CD4-positive, alpha-beta memory T cell (primary cell): ENCODE data around the gene FGGY. TPM values are rescaled to one million over a fixed set of nuclear protein-coding genes. Genes with fewer than 3 reads are reported as not detected.

ENCODE experiments used
- CTCF ChIA-PET: fragments of 350-600 bp; sonication (Branson Sonifier 250); formaldehyde crosslinking; loops from one replicate; lab custom pipeline; 2021; ENCODE audit warnings: inconsistent platforms; ENCODE audit not compliant: partially characterized antibody; lab: Charles Lee
- POLR2A ChIA-PET: fragments of 350-600 bp; sonication (Branson Sonifier 250); formaldehyde crosslinking; loops from one replicate; lab custom pipeline; 2021; ENCODE audit not compliant: partially characterized antibody; lab: Charles Lee
- DNase-seq, 5 donors: peaks; one replicate each; pipeline versions ENCODE4 v3.0.0 to v3.0.0-alpha.2; 2020 to 2022; ENCODE audit warnings: mixed read lengths in 1 of 5
- H3K27ac ChIP-seq: one replicate; pipeline ENCODE4 v1.7.0; 2013; ENCODE audit warnings: low read depth, low read length
- H3K27me3 ChIP-seq: 2 replicates; pipeline ENCODE4 v1.7.0; 2013; ENCODE audit warnings: mild to moderate bottlenecking, low read length, moderate library complexity; ENCODE audit not compliant: insufficient read depth
- H3K36me3 ChIP-seq: 2 replicates; pipeline ENCODE4 v1.7.0; 2013; ENCODE audit warnings: mild to moderate bottlenecking, low read length, moderate library complexity; ENCODE audit not compliant: insufficient read depth
- H3K4me1 ChIP-seq: 2 replicates; pipeline ENCODE4 v1.7.0; 2013; ENCODE audit warnings: mild to moderate bottlenecking, low read length, moderate library complexity; ENCODE audit not compliant: insufficient read depth
- H3K4me3 ChIP-seq, 2 donors: one replicate each; pipeline ENCODE4 v1.7.0; 2013; ENCODE audit warnings: low read length in 2 of 2, mild to moderate bottlenecking in 1 of 2
- H3K9me3 ChIP-seq, 2 donors: one replicate each; pipeline ENCODE4 v1.7.0; 2013; ENCODE audit warnings: low read length in 2 of 2, control low read depth in 1 of 2; ENCODE audit not compliant: control insufficient read depth in 1 of 2
- H3K27ac Mint-ChIP-seq, 7 donors: one replicate each; pipeline ENCODE4 v1.8.0; 2020 to 2021; ENCODE audit warnings: mixed read lengths in 7 of 7, mild to moderate bottlenecking in 6 of 7, inconsistent platforms in 3 of 7, moderate library complexity in 3 of 7
- H3K27me3 Mint-ChIP-seq, 2 donors: one replicate each; pipeline ENCODE4 v1.8.0; 2020 to 2021; ENCODE audit warnings: mixed read lengths in 2 of 2
- H3K36me3 Mint-ChIP-seq, 2 donors: one replicate each; pipeline ENCODE4 v1.8.0; 2020 to 2021; ENCODE audit warnings: mixed read lengths in 2 of 2, inconsistent platforms in 1 of 2, mild to moderate bottlenecking in 1 of 2
- H3K4me1 Mint-ChIP-seq, 4 donors: one replicate each; pipeline ENCODE4 v1.8.0; 2020 to 2021; ENCODE audit warnings: mixed read lengths in 4 of 4, mild to moderate bottlenecking in 1 of 4
- H3K4me3 Mint-ChIP-seq, 8 donors: one replicate each; pipeline ENCODE4 v1.8.0; 2020 to 2021; ENCODE audit warnings: mixed read lengths in 8 of 8, mild to moderate bottlenecking in 7 of 8, moderate library complexity in 6 of 8, inconsistent platforms in 3 of 8
- H3K9me3 Mint-ChIP-seq, 8 donors: one replicate each; pipeline ENCODE4 v1.8.0; 2020 to 2021; ENCODE audit warnings: mixed read lengths in 8 of 8, mild to moderate bottlenecking in 5 of 8, inconsistent platforms in 3 of 8, moderate library complexity in 1 of 8
- intact Hi-C: fragments of 100-400 bp; cut with micrococcal nuclease; formaldehyde crosslinking; loops from one replicate; pipeline ENCODE4 v1.15.1; 2023
- polyA plus RNA-seq, 2 donors: library from polyadenylated mRNA; unstranded; fragments of 300-500 nt; fragmentation: Illumina TruSeq; gene quantifications; one replicate each; pipeline ENCODE4 v1.2.3, GENCODE V29; 2021
- total RNA-seq, 2 experiments: library from RNA; stranded (reverse); gene quantifications; one replicate each; pipeline ENCODE4 v1.2.3, GENCODE V29; 2021

The FGGY gene
- total and polyA plus RNA-seq, 4 experiments from 2014 or later: 1.8 to 8.8 (median 3.6) TPM

- ChIA-PET CTCF (no interaction called here), POLR2A (no interaction called here)
- Histone ChIP-seq H3K4me1 (no peaks in the 10 kb centered on the region), H3K4me3 (no peak overlapping the region), H3K36me3 (no peaks in the 10 kb centered on the region), H3K27me3 (no peaks in the 10 kb centered on the region), H3K9me3 (no peaks in the 10 kb centered on the region), H3K27ac (no peak overlapping the region)
- Mint-ChIP-seq H3K9me3 (no peaks in the 10 kb centered on the region), H3K27ac (no peak overlapping the region), H3K4me3 (no peak overlapping the region), H3K4me1 (no peaks in the 10 kb centered on the region), H3K27me3 (no peaks in the 10 kb centered on the region), H3K36me3 (no peaks in the 10 kb centered on the region)
- intact Hi-C loops: no loop called here
- DNase-seq: no peak
These were observed 180.4 kb downstream of the FGGY start for GRCh38 chr1:59477286-59477685.

DNA sequence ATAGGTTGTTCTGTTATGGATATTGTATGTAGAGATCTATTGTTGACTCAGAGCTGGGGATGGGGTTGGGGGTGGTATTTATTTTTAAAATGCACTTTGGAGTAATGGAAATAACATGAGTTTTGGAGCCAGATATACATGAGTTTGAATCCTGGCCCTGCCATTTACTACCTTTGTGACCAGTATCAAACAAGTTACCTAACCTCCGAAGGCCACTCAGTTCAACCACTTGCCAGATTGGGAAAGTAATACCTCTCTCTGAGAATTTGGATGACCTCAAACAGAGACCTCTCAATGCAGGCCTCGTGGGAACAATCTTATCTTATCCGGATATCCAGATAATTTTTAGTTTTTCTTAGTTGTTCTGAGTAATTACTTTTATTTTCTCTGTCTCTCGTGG, 181.0 kb downstream of the FGGY start:
- intact Hi-C loops: no loop called here
- no peaks in the 10 kb centered on the region for H3K4me1 Mint-ChIP-seq
- no peaks in the 10 kb centered on the region for H3K36me3 Mint-ChIP-seq
- no peaks in the 10 kb centered on the region for H3K27me3 Mint-ChIP-seq
- H3K27ac ChIP-seq: no peak overlapping the region
- H3K27ac Mint-ChIP-seq: no peak overlapping the region
- no peaks in the 10 kb centered on the region for H3K36me3 ChIP-seq
- H3K4me3 ChIP-seq: no peak overlapping the region
- H3K9me3 Mint-ChIP-seq: no peaks in the 10 kb centered on the region
- no peak overlapping the region for H3K4me3 Mint-ChIP-seq
- H3K4me1 ChIP-seq: no peaks in the 10 kb centered on the region
- no peaks in the 10 kb centered on the region for H3K9me3 ChIP-seq
- ChIA-PET CTCF (no interaction called here), POLR2A (no interaction called here)
- H3K27me3 ChIP-seq: no peaks in the 10 kb centered on the region
- DNase-seq: no peak

DNA sequence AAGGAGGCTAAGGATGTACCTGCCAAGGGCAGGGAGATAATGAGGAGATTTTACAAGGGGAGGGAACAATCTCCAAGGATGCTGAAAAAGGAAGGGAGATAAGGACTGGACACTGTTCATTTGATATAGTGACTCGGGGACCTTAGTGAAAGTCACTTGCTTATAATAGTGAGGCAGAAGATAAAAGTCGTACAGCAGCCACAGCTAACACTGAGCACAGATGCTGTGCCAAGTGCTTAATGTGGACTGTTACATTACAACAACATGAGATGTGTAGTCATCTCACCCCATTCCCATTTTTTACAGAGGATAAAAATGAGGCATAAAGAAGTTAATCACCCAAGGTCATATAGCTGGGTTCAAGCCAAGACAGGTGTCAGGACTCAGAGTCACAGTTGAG, 181.9 kb downstream of the FGGY start:
- Mint-ChIP-seq H3K4me3 (no peak overlapping the region), H3K9me3 (no peaks in the 10 kb centered on the region), H3K36me3 (no peaks in the 10 kb centered on the region), H3K27ac (no peak overlapping the region), H3K4me1 (no peaks in the 10 kb centered on the region), H3K27me3 (no peaks in the 10 kb centered on the region)
- CTCF ChIA-PET: no interaction called here
- H3K4me3 ChIP-seq: no peak overlapping the region
- no peaks in the 10 kb centered on the region for H3K27me3 ChIP-seq
- no peak for DNase-seq
- no peak overlapping the region for H3K27ac ChIP-seq
- no peaks in the 10 kb centered on the region for H3K4me1 ChIP-seq
- POLR2A ChIA-PET: no interaction called here
- H3K9me3 ChIP-seq: no peaks in the 10 kb centered on the region
- intact Hi-C loops: no loop called here
- no peaks in the 10 kb centered on the region for H3K36me3 ChIP-seq

DNA sequence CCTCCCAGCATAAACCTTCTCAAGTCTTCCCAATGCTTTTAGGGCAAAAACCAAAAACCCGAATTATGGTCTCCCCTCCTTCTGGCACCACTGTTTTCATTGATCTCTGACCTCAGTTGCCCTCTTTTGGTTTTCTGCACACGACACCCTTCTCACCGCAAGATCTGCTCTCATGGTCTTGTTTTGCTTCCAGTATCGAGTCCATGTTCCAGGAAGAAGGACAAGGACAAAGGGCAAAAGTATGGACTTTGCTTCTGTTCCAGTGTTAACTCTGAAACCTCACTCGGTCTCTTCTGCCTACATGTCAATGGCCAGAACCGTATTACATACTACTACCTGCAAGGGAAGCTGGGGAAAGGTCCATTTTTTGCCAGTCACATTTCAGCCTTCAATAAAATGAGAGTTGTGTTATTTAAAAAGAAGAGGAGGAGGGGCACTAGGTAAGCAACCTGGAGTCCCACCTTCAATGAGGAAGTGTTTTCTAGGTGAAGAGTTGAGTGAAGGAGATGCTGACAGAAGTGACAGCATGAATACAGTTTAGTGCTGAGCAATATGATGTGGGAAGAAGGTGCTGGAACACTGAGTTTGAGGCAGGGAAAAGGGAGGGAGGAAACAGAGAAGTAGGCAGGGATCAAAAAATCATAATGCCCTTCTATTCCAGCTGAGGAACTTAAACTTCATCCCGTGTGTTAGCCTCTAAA, 183.4 kb downstream of the FGGY start:
- Mint-ChIP-seq H3K27ac (no peak overlapping the region), H3K4me3 (no peak overlapping the region), H3K36me3 (no peaks in the 10 kb centered on the region), H3K27me3 (no peaks in the 10 kb centered on the region), H3K4me1 (no peaks in the 10 kb centered on the region), H3K9me3 (no peaks in the 10 kb centered on the region)
- H3K4me3 ChIP-seq: no peak overlapping the region
- H3K36me3 ChIP-seq: no peaks in the 10 kb centered on the region
- no peaks in the 10 kb centered on the region for H3K4me1 ChIP-seq
- no peak for DNase-seq
- CTCF ChIA-PET: no interaction called here
- H3K27me3 ChIP-seq: no peaks in the 10 kb centered on the region
- no peak overlapping the region for H3K27ac ChIP-seq
- POLR2A ChIA-PET: no interaction called here
- no peaks in the 10 kb centered on the region for H3K9me3 ChIP-seq
- intact Hi-C loops: no loop called here

GRCh38 chr1:59481881-59482505, 185.1 kb downstream of the FGGY start:
- Mint-ChIP-seq H3K27ac (no peak overlapping the region), H3K4me3 (no peak overlapping the region), H3K9me3 (no peaks in the 10 kb centered on the region), H3K27me3 (no peaks in the 10 kb centered on the region), H3K4me1 (no peaks in the 10 kb centered on the region), H3K36me3 (no peaks in the 10 kb centered on the region)
- Histone ChIP-seq H3K9me3 (no peaks in the 10 kb centered on the region), H3K27ac (no peak overlapping the region), H3K36me3 (no peaks in the 10 kb centered on the region), H3K4me3 (no peak overlapping the region), H3K27me3 (no peaks in the 10 kb centered on the region), H3K4me1 (no peaks in the 10 kb centered on the region)
- no peak for DNase-seq
- CTCF ChIA-PET: no interaction called here
- intact Hi-C loops: no loop called here
- POLR2A ChIA-PET: no interaction called here

DNA sequence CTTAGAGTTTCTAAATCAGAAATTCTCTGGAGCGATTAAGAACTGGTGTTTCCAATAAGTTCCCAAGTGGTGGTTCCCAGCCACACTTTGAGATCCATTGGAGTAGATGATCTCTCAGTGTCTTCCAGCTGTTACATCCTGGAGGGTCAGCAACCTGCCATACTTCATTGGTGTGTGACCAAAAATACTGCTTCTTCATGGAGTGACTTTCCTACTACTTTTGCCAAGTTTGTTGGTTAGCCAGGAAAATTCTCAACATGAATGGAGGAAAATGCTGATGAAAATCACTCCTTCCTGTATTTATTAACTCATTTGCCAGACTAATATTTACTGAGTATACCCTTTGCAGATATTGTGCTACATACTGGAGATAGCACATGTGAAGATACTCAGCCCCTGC, 186.1 kb downstream of the FGGY start:
- intact Hi-C loops: no loop called here
- Histone ChIP-seq H3K36me3 (no peaks in the 10 kb centered on the region), H3K4me3 (no peak overlapping the region), H3K9me3 (no peaks in the 10 kb centered on the region), H3K27me3 (no peaks in the 10 kb centered on the region), H3K4me1 (no peaks in the 10 kb centered on the region), H3K27ac (no peak overlapping the region)
- Mint-ChIP-seq H3K4me3 (no peak overlapping the region), H3K36me3 (no peaks in the 10 kb centered on the region), H3K4me1 (peaks cover 0 to 2% (median 0%) of the 10 kb centered on the region in 4 donors), H3K9me3 (no peaks in the 10 kb centered on the region), H3K27me3 (no peaks in the 10 kb centered on the region), H3K27ac (no peak overlapping the region)
- ChIA-PET CTCF (no interaction called here), POLR2A (no interaction called here)
- no peak for DNase-seq

DNA sequence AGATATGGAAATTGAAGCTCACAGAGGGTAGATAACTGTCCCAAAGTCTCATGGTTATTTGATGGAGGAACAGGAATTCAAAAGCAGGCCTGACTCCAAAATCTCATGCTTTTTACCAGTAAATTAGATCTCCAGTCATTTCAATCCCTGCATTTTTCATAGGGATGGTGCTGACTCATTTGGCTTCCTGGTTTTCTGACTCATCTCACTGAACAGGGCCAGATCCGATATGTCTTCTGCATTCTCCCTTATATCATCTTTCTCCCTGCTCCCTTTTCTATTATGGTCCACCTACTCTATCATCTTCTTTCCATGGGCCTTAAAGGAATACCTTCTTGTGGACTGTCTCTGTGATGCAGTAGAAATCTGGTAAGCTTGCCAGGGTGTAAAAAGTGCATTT, 187.2 kb downstream of the FGGY start:
- no peak overlapping the region for H3K27ac Mint-ChIP-seq
- no peaks in the 10 kb centered on the region for H3K27me3 Mint-ChIP-seq
- CTCF ChIA-PET: no interaction called here
- no peak overlapping the region for H3K4me3 ChIP-seq
- no peaks in the 10 kb centered on the region for H3K9me3 ChIP-seq
- no peak overlapping the region for H3K4me3 Mint-ChIP-seq
- no peaks in the 10 kb centered on the region for H3K36me3 ChIP-seq
- DNase-seq: no peak
- H3K4me1 Mint-ChIP-seq: peaks cover 0 to 2% (median 0%) of the 10 kb centered on the region in 4 donors
- H3K4me1 ChIP-seq: no peaks in the 10 kb centered on the region
- H3K36me3 Mint-ChIP-seq: no peaks in the 10 kb centered on the region
- intact Hi-C loops: no loop called here
- POLR2A ChIA-PET: no interaction called here
- H3K27me3 ChIP-seq: no peaks in the 10 kb centered on the region
- no peak overlapping the region for H3K27ac ChIP-seq
- H3K9me3 Mint-ChIP-seq: no peaks in the 10 kb centered on the region
